Measurements from ENCODE around the gene RPS15A.

RPS15A gene

GRCh38 chr16:18789850-18790706 is at the start of gene RPS15A:
RPS15A (minus strand) TSS chr16:18790334; CDS start chr16:18789113, 1,221 bp downstream.
- intact Hi-C loops (cut with DNase I), result loop anchor here (1.0 to 10.0 kb wide), 2 partner anchors 11 to 275 kb away; partner anchors contain the start of genes ARL6IP1 and COQ7
- peak; percentile 88 to 98 (median 94) for DNase-seq

DNA sequence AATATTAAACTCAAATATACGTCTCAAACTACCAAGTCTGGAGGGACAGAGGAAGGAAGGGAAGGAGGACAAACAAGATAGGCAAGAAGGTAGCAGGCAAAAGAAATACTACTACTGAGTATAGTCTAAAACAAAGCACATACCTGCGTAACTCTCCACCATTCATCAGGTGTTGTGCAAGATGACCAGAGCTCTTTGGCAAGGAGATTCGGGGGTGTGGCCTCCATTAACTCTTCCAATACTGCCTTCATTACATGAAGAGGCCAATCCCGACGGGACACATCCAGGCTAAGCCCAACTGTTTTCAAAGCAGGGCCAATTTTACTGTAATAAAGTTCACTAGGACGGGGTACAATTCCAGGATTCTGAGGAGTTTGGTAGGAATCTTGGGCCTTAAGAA is 49.4 kb upstream of the RPS15A start:
- intact Hi-C loops (cut with DNase I), result no loop called here
- no peak for DNase-seq

GRCh38 chr16:18836702-18837101 is 46.6 kb upstream of the RPS15A start:
- DNase-seq, result no peak
- intact Hi-C loops (cut with DNase I), result no loop called here

GRCh38 chr16:18834864-18835263 is 44.7 kb upstream of the RPS15A start:
- intact Hi-C loops (cut with DNase I), result no loop called here

GRCh38 chr16:18833707-18834505 is 43.8 kb upstream of the RPS15A start:
- intact Hi-C loops (cut with DNase I), result no loop called here
- DNase-seq, result no peak

More at GRCh38 chr16:18834864-18835263, 44.7 kb upstream of the RPS15A start:
- DNase-seq, result no peak

GRCh38 chr16:18832613-18833012 is 42.5 kb upstream of the RPS15A start:
- no peak for DNase-seq
- intact Hi-C loops (cut with DNase I), result no loop called here

DNA sequence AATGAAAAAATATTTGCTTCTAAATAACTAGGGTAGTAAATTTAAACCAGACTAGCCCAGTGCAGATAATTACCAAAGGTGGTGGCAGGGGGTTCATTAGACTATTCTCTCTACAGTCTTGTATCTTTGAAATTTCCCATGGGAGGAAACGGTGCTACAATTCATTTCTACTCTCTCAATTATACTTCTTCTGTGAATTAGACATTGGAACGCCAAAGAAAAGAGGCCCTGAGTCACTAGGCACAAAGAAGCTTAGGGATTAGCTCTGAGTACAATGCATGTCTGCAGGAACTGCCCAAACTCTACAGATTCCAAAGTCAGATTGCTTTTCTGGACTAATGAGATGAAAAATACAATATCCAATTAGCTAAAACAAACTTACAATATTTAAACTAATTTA is 41.9 kb upstream of the RPS15A start:
- intact Hi-C loops (cut with DNase I), result no loop called here
- DNase-seq, result no peak

- no peak for DNase-seq
- intact Hi-C loops (cut with DNase I), result no loop called here
Observed at GRCh38 chr16:18829251-18829650, 39.1 kb upstream of the RPS15A start.

- no peak for DNase-seq
- intact Hi-C loops (cut with DNase I), result no loop called here
Observed at GRCh38 chr16:18827890-18828289, 37.8 kb upstream of the RPS15A start.

- intact Hi-C loops (cut with DNase I), result no loop called here
- peak in 7 of 42 donors; percentile 15 to 63 (median 27) for DNase-seq
Observed at GRCh38 chr16:18816286-18816685, 26.2 kb upstream of the RPS15A start.

DNA sequence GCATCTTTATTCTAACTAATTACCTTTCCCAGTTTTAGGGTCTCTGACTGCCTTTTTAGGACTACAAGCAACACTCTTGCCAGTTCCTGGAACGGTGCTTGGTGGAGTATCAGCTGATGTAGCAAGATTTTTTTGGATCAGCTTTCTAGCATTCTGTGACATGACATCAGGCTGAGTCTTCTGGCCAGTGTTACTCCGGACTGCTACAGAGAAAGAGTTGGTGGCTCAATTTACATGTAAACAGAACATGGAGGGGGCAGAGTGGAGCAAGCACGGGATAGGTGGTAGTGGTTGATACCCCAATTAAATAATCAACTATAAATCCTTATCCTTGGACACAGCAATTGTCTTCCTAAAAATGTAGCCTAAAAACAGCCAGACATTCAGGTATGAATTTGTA is 21.8 kb upstream of the RPS15A start:
- no peak for DNase-seq
- intact Hi-C loops (cut with DNase I), result no loop called here

DNA sequence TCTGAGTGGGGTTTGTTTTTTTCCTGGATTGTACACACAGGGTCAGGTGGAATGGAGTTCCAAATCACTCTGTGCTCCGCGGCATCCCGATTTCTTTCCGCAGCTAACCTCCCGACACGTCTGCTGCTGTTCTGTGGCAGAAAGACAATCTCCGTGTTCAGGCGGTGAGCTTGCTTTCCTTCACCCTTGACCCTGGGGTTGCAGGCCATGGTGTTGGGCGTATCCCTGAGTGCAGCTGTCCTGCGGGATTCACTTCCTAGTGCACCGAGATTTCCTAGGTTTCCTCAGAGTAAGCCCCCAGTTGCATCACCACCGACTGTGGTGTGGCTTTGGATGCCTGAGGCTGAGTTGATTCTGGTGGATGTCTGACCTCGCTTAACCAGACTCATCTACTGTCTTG is 19.0 kb upstream of the RPS15A start:
- DNase-seq, result no peak
- intact Hi-C loops (cut with DNase I), result loop anchor here (10.0 kb wide), 1 partner anchor 716 kb away; the partner anchor contains the start of genes CCP110 and GDE1

DNA sequence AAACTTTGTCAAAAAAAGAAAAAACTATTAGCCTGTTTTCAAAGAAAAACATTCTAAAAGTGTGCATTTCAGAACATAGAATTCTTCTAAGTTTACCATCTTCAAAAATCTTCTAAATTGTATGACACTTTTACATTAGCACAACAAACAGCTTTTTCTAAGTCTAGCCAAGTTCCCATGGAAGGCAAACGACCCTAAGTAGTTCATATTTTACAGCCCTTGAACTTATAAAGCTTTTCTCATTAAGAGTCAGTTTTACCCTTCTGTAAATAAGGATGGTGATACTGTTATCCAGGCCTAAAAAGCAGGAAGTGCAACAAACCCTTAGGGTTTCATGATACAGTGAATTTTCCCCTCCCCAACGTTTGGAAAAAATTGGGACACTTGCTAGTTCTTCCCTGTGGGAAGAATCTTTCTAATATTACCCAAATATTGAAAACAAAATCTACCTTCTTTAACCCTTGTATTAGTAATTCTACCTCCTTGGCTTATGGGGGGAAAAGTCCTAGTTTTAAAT is 15.2 kb upstream of the RPS15A start:
- intact Hi-C loops (cut with DNase I), result loop anchor here (10.0 kb wide), 1 partner anchor 719 kb away; the partner anchor contains the start of genes CCP110 and GDE1
- DNase-seq, result no peak

DNA sequence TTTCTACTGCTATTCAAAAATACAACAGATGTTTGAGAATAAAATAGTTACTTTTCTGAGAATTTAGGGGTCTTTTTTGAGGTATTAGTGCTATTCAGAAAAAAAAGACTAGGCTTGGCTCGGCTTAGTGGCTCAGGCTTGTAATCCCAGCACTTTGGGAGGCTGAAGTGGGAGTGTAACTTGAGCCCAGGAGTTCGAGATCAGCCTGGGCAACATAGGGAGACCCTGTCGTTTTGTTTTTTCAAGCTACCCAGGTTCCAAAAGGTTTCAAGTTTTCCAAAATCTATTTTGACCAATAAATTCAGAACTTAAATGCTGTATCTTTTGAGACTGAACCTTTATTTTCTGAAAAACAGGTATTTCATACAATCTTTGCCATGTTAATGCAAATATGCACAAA is 14.4 kb upstream of the RPS15A start:
- intact Hi-C loops (cut with DNase I), result loop anchor here (5.0 to 10.0 kb wide), 2 partner anchors 123 to 720 kb away; partner anchors contain the start of genes CCP110, GDE1 and SMG1
- no peak for DNase-seq

DNA sequence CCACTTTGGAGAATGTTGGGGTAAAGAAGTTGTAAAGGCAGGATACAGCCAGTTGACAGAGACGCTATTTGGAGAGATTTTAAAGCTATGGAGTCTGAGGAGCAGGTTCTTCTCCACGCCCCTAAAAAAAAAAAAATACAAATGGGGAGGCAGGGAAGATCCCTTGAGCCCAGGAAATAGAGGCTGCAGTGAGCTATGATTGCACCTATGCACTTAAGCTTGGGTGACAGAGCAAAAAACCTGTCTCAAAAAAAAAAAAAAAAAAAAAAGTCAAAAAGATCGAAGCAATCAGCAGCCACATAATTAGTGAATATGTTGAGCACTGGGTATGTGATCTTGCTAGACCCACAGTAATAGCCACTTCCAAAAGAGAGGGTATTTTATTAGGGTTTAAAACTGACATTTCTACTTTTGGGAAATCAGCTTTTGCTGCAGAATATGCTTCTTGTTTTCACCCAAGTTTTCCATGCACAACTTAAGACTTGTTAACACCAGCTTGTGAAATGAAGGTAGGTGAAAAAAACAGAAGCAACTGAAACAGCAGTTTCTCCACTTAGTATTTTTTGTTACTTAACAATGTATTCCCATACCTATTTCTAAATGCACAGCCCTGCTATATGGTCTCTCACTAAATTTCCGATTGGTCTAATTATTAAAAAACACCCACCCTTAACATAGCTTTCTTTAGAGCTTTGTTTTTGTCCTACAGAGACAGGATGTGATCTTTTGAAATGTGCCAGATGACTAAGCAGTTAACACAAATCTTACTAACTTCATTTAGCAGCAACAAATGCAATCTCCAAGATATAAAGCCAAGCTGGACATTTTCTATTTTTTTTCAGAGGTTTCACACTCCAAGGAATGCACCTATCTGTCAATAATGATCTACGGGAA is 13.7 kb upstream of the RPS15A start:
- intact Hi-C loops (cut with DNase I), result loop anchor here (5.0 to 10.0 kb wide), 2 partner anchors 123 to 721 kb away; partner anchors contain the start of genes CCP110, GDE1 and SMG1
- no peak for DNase-seq

- DNase-seq, result peak in 1 of 42 donors; percentile 46
- intact Hi-C loops (cut with DNase I), result loop anchor here (5.0 to 10.0 kb wide), 2 partner anchors 124 to 722 kb away; partner anchors contain the start of genes CCP110, GDE1 and SMG1
Observed at GRCh38 chr16:18802767-18803343, 12.7 kb upstream of the RPS15A start.

GRCh38 chr16:18801145-18801972 is 11.2 kb upstream of the RPS15A start, which contains the start of gene ARL6IP1:
ARL6IP1 (minus strand) TSS chr16:18801549; CDS start chr16:18801466, 83 bp downstream.
- peak; percentile 98 to 100 (median 99) for DNase-seq
- intact Hi-C loops (cut with DNase I), result loop anchor here (1.0 to 10.0 kb wide), 4 partner anchors 11 to 723 kb away; partner anchors contain the start of genes CCP110, GDE1, RPS15A and SMG1

Measured in head of caudate nucleus (tissue), 42 donors.